Vagina (tissue), 2 donors: ENCODE results near the gene PPP6C. TPM values are rescaled to one million over a fixed set of nuclear protein-coding genes. Genes with fewer than 3 reads are reported as not detected.

ENCODE experiments used
- DNase-seq, 2 donors: peaks; one replicate each; pipeline ENCODE4 v3.0.0-alpha.2; 2017; ENCODE audit errors: extremely low spot score in 2 of 2
- H3K27ac ChIP-seq: fragments of 200-600 bp; sonication (generic); one replicate; pipeline ENCODE4 v1.5.1; 2019
- H3K27me3 ChIP-seq: fragments of 200-600 bp; sonication (generic); one replicate; pipeline ENCODE4 v1.5.1; 2019
- H3K36me3 ChIP-seq, 2 donors: fragments of 200-600 bp; sonication (generic); one replicate each; pipeline ENCODE4 v1.5.1; 2017 to 2019
- H3K4me1 ChIP-seq: fragments of 200-600 bp; sonication (generic); one replicate; pipeline ENCODE4 v1.5.1; 2019
- H3K4me3 ChIP-seq, 2 donors: fragments of 200-600 bp; sonication (generic); 1 replicate in 1 of 2; 2 replicates in 1 of 2; pipeline ENCODE4 v1.5.1; 2016 to 2019
- H3K9me3 ChIP-seq: fragments of 200-600 bp; sonication (generic); one replicate; pipeline ENCODE4 v1.5.1; 2019
- POLR2A ChIP-seq, 2 donors: fragments of 450-650 bp; IDR thresholded peaks; one replicate each; pipeline ENCODE4 v1.6.1; 2017; ENCODE audit warnings: antibody characterized with exemption in 2 of 2, mild to moderate bottlenecking in 2 of 2, moderate library complexity in 2 of 2
- POLR2AphosphoS5 ChIP-seq, 2 donors: sonication (generic); formaldehyde crosslinking; IDR thresholded peaks; one replicate each; pipeline ENCODE4 v1.9.0; 2017; ENCODE audit warnings: antibody characterized with exemption in 2 of 2, mild to moderate bottlenecking in 2 of 2, low read depth in 1 of 2; ENCODE audit not compliant: insufficient read depth in 1 of 2
- intact Hi-C: fragments of 100-400 bp; cut with DNase I; formaldehyde crosslinking; loops from one replicate; pipeline ENCODE4 v1.15.1; 2023
- total RNA-seq: library from RNA; depleted of rRNA; stranded (reverse); fragments of >200 nt; gene quantifications from one replicate; pipeline ENCODE4 v1.2.3, GENCODE V29; 2016
- TF ChIP-seq, protein P1 (sequence below), 3 experiments: fragments of 450-650 bp in 2 of 3; fragments of 200-600 bp in 1 of 3; sonication (generic) in 1 of 3; IDR thresholded peaks; one replicate each; pipeline ENCODE4 v1.5.1; 2017 to 2019; ENCODE audit warnings: antibody characterized with exemption in 3 of 3, mild to moderate bottlenecking in 2 of 3, moderate library complexity in 2 of 3

The PPP6C gene
- total RNA-seq, 1 donor from 2014 or later, result 26.8 TPM

DNA sequence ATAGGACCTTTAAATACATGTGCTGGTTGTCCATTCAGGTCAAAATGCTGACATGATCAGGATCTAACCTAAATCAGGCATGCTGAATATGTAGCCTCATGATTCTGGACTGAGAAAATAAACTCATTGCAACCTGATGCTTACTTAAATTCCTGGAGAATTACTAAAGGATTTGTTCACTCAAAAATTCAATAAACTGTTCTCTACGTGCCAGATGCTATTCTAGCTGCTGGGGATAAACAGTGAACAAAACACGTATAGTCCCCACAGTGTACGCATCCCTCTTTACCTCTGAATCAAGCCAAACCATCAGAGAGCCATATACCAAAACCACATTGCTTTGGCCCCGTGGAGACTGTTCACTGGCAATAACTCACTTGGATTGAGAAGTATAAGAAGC, 52.4 kb downstream of the PPP6C start:
- intact Hi-C loops, result no loop called here
- H3K9me3 ChIP-seq, result no peaks in the 10 kb centered on the region
- no peaks in the 10 kb centered on the region for H3K27me3 ChIP-seq
- no peak for DNase-seq
- H3K4me1 ChIP-seq, result peaks cover 1% of the 10 kb centered on the region
- TF ChIP-seq POLR2AphosphoS5 (IDR thresholded peaks at IDR 0.05; ENCODE audit: insufficient read depth in 1 of 2, low read depth in 1 of 2), result no peak
- TF ChIP-seq, protein P1, sequence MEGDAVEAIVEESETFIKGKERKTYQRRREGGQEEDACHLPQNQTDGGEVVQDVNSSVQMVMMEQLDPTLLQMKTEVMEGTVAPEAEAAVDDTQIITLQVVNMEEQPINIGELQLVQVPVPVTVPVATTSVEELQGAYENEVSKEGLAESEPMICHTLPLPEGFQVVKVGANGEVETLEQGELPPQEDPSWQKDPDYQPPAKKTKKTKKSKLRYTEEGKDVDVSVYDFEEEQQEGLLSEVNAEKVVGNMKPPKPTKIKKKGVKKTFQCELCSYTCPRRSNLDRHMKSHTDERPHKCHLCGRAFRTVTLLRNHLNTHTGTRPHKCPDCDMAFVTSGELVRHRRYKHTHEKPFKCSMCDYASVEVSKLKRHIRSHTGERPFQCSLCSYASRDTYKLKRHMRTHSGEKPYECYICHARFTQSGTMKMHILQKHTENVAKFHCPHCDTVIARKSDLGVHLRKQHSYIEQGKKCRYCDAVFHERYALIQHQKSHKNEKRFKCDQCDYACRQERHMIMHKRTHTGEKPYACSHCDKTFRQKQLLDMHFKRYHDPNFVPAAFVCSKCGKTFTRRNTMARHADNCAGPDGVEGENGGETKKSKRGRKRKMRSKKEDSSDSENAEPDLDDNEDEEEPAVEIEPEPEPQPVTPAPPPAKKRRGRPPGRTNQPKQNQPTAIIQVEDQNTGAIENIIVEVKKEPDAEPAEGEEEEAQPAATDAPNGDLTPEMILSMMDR (IDR thresholded peaks at IDR 0.05), result no peak
- TF ChIP-seq POLR2A (IDR thresholded peaks at IDR 0.05), result no peak
- no peaks in the 10 kb centered on the region for H3K36me3 ChIP-seq
- no peak overlapping the region for H3K4me3 ChIP-seq
- H3K27ac ChIP-seq, result no peak overlapping the region

DNA sequence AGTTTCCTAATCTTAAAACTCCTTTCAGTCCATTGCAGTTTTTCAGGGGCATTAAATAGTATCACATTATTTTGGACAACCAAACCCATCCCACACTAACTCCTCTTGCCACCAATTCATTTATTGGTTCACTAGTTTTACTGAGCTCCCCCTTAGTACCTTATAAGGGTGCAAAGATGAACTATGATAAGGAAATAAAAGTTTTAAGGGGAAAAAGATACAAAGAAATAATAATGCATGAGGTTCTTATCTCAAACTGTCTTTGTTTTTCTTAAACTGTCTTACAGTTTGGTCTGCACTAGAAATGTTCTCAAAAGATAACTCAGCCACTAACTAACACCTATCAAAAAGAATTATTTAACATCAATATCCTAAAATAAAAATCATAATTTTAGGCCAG, 54.6 kb downstream of the PPP6C start:
- no peak for DNase-seq
- Histone ChIP-seq H3K36me3 (no peaks in the 10 kb centered on the region), H3K27me3 (no peaks in the 10 kb centered on the region), H3K9me3 (no peaks in the 10 kb centered on the region), H3K27ac (no peak overlapping the region), H3K4me1 (no peaks in the 10 kb centered on the region), H3K4me3 (no peak overlapping the region)
- no peak for TF ChIP-seq POLR2A (IDR thresholded peaks at IDR 0.05)
- TF ChIP-seq, protein P1 (IDR thresholded peaks at IDR 0.05), result no peak
- TF ChIP-seq POLR2AphosphoS5 (IDR thresholded peaks at IDR 0.05; ENCODE audit: insufficient read depth in 1 of 2, low read depth in 1 of 2), result no peak
- intact Hi-C loops, result no loop called here

DNA sequence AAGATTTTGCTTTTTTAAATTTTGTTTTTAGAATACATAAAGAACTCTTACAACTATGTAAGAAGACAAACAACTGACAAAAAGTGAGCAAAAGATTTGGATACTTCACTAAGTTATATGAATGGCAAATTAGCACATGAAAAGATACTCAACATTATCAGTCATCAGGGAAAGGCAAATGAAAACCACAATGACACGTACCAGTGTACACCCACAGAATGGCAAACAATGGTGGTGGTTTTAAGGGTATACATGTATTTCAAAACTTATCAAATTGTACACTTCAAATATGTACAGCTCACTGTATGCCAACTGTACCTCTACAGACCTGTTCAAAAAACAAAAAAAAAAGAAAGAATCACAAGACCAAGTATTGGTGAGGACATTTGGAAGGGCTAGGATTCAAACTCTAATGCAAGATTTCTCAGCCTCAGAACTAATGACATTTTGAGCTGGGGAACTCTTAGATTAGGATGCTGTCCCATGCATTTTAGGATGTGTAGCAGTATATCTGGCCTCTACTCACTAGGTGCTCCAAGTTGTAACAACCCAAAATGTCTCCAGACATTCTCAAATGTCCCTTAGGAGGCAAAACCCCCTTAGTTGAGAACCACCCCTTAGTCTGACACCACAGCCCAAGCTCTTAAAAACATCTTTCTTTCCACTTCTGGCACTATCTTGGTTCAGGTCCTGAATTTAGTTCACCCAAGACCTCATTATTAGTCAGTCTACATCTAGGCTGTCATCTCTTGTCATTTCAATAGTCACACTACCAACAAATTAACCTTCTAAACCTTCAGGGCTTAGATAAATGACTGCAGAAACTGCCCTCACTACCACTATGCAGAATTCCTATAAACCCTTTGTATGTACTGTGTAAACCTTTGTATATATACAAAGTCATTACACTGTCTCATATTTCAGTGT, 55.9 kb downstream of the PPP6C start:
- TF ChIP-seq POLR2AphosphoS5 (IDR thresholded peaks at IDR 0.05; ENCODE audit: insufficient read depth in 1 of 2, low read depth in 1 of 2) (no peak), POLR2A (IDR thresholded peaks at IDR 0.05) (no peak)
- TF ChIP-seq, protein P1 (IDR thresholded peaks at IDR 0.05), result no peak

DNA sequence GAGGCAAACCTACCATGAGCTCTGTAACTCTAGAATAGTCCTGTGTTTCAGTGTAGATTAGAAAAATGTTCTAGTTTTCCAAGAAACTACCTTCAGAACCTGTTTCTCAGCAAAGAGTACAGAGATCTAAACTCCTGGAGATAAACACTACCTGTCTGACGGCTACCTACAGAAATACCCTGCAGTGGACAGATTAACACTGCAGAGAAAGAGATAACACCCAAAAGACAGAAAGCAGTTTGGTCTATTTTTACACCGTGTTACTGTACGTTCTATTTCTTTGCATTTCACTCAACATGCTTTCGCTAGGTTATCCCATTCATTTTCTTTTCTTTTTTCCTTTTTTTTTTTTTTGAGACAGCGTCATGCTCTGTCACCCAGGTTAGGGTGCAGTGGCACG, 57.8 kb downstream of the PPP6C start:
- H3K4me3 ChIP-seq, result no peak overlapping the region
- intact Hi-C loops, result no loop called here
- DNase-seq, result no peak
- no peaks in the 10 kb centered on the region for H3K27me3 ChIP-seq
- peaks cover 2% of the 10 kb centered on the region for H3K4me1 ChIP-seq
- no peak overlapping the region for H3K27ac ChIP-seq
- no peaks in the 10 kb centered on the region for H3K36me3 ChIP-seq
- H3K9me3 ChIP-seq, result no peaks in the 10 kb centered on the region
- TF ChIP-seq, protein P1 (IDR thresholded peaks at IDR 0.05), result no peak
- no peak for TF ChIP-seq POLR2AphosphoS5 (IDR thresholded peaks at IDR 0.05; ENCODE audit: insufficient read depth in 1 of 2, low read depth in 1 of 2)
- TF ChIP-seq POLR2A (IDR thresholded peaks at IDR 0.05), result no peak

More for the DNA sequence above, 55.9 kb downstream of the PPP6C start:
- no peaks in the 10 kb centered on the region for H3K36me3 ChIP-seq
- no peak overlapping the region for H3K4me3 ChIP-seq
- intact Hi-C loops, result no loop called here
- no peak for DNase-seq
- no peaks in the 10 kb centered on the region for H3K4me1 ChIP-seq
- H3K27ac ChIP-seq, result no peak overlapping the region
- no peaks in the 10 kb centered on the region for H3K9me3 ChIP-seq
- H3K27me3 ChIP-seq, result no peaks in the 10 kb centered on the region
